Smooth muscle cell (in vitro differentiated cells): ENCODE measurements around the gene CDK3. TPM values are rescaled to one million over a fixed set of nuclear protein-coding genes. Genes with fewer than 3 reads are reported as not detected.

Experiments
- DNase-seq: peaks from one replicate; lab custom pipeline; 2025; ENCODE audit not compliant: unreplicated experiment; lab: John Stamatoyannopoulos, UW
- H2AFZ ChIP-seq: fragments of 200-600 bp; sonication (generic); 2 replicates; pipeline ENCODE4 v1.6.0; 2016; ENCODE audit warnings: antibody characterized with exemption, low read depth, mild to moderate bottlenecking
- H3F3A ChIP-seq: fragments of 200-600 bp; sonication (generic); 2 replicates; pipeline ENCODE4 v1.6.0; 2017; ENCODE audit warnings: antibody characterized with exemption, low read depth
- H3K27ac ChIP-seq: fragments of 200-600 bp; sonication (generic); 2 replicates; pipeline ENCODE4 v1.5.1; 2016; ENCODE audit warnings: low read depth, mild to moderate bottlenecking
- H3K27me3 ChIP-seq: fragments of 200-600 bp; sonication (generic); 2 replicates; pipeline ENCODE4 v1.6.1; 2016; ENCODE audit warnings: low read depth, mild to moderate bottlenecking
- H3K36me3 ChIP-seq: fragments of 200-600 bp; sonication (generic); 2 replicates; pipeline ENCODE4 v1.5.1; 2016; ENCODE audit warnings: low read depth
- H3K4me1 ChIP-seq: fragments of 200-600 bp; sonication (generic); 2 replicates; pipeline ENCODE4 v1.5.1; 2016; ENCODE audit warnings: low read depth
- H3K4me2 ChIP-seq: fragments of 200-600 bp; sonication (generic); 2 replicates; pipeline ENCODE4 v1.6.0; 2016; ENCODE audit warnings: mild to moderate bottlenecking
- H3K4me3 ChIP-seq: fragments of 200-600 bp; sonication (generic); 2 replicates; pipeline ENCODE4 v1.5.1; 2016; ENCODE audit warnings: mild to moderate bottlenecking
- H3K79me2 ChIP-seq: fragments of 200-600 bp; sonication (generic); 2 replicates; pipeline ENCODE4 v1.6.0; 2016; ENCODE audit warnings: low read depth, mild to moderate bottlenecking
- H3K9ac ChIP-seq: fragments of 200-600 bp; sonication (generic); 2 replicates; pipeline ENCODE4 v1.6.0; 2016; ENCODE audit warnings: low read depth
- H3K9me3 ChIP-seq: fragments of 200-600 bp; sonication (generic); replicated peaks from 2 replicates; pipeline ENCODE4 v1.5.1; 2016; ENCODE audit warnings: low read depth
- H4K20me1 ChIP-seq: fragments of 200-600 bp; sonication (generic); 2 replicates; pipeline ENCODE4 v1.6.0; 2016; ENCODE audit warnings: low read depth
- WGBS: methylation state at CpG from one replicate; pipeline ENCODE4 v1.1.7; 2016; ENCODE audit warnings: low lambda C conversion rate; 5-methylcytosine and 5-hydroxymethylcytosine counted together
- polyA plus RNA-seq: library from polyadenylated mRNA; unstranded; fragments of >200 nt; fragmentation: Nextera tagmentation; extraction: Ambion mirVana; gene quantifications from 2 replicates; pipeline ENCODE4 v1.2.1, GENCODE V29; 2016
- total RNA-seq: library from RNA; depleted of rRNA; stranded (reverse); fragments of >200 nt; gene quantifications from 2 replicates; pipeline ENCODE4 v1.2.3, GENCODE V29; 2014
- TF ChIP-seq, protein P1 (sequence below): fragments of 200-600 bp; sonication (generic); IDR thresholded peaks from 2 replicates; pipeline ENCODE4 v1.5.1; 2017; ENCODE audit warnings: borderline replicate concordance, mild to moderate bottlenecking, antibody characterized with exemption; ENCODE audit not compliant: insufficient read depth, poor library complexity, severe bottlenecking

Gene CDK3
- total and polyA plus RNA-seq, 2 experiments from 2014 or later = 1.0 to 3.9 TPM

DNA sequence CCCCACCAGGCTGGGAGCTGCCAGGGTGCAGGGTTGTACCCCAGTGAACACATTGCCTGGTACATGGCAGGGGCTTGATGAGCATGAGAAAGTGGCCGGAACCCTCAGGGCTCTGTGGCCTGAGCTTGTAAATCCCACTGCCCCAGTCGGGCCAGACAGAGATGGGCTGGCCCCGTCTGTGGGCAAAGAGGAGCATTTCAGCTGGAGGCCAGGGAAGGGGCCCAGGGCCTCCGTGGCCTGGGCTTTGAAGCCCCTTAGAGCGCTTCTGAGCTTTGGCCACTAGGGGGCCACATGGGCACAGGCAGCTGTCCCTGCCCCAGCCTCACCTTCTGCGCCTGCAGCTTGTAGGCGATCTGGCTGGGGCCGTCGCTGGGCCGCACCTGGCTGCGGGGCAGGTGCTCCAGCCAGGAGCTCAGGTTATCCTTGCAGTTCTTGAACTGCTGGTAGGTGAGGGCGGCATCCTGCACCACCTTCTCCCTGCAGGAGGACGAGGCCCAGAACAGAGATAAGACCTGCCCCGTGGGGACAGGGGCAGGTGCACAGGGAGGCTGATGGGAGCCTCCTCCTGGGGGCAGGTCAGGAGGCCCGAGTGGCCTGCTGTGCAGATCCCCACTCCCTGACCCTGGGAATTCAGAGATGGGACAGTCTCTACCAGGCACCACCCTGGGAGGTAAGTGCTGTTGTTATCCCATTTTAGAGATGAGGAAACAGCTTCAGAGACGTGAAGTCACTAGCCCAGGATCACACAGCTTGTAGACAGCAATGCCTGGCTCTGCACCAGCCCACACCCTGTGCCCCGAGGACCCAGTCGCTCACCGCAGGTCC is 13.7 kb downstream of the CDK3 start:
- H3K36me3 ChIP-seq = no peaks in the 10 kb centered on the region
- H3K4me1 ChIP-seq = no peaks in the 10 kb centered on the region
- DNase-seq = peak; percentile 16
- H3K79me2 ChIP-seq = no peaks in the 10 kb centered on the region
- H3K27ac ChIP-seq = no peak overlapping the region
- peak overlapping the region; percentile 50 for H2AFZ ChIP-seq
- no peaks in the 10 kb centered on the region for H4K20me1 ChIP-seq
- 30% methylated on average over 19 of the region's 19 CpGs for WGBS
- peak overlapping the region; percentile 31 for H3K4me2 ChIP-seq
- H3K9me3 ChIP-seq = no peaks in the 10 kb centered on the region
- no peaks in the 10 kb centered on the region for H3F3A ChIP-seq
- H3K4me3 ChIP-seq = no peak overlapping the region
- H3K27me3 ChIP-seq = no peaks in the 10 kb centered on the region
- H3K9ac ChIP-seq = no peak overlapping the region
- TF ChIP-seq, protein P1, sequence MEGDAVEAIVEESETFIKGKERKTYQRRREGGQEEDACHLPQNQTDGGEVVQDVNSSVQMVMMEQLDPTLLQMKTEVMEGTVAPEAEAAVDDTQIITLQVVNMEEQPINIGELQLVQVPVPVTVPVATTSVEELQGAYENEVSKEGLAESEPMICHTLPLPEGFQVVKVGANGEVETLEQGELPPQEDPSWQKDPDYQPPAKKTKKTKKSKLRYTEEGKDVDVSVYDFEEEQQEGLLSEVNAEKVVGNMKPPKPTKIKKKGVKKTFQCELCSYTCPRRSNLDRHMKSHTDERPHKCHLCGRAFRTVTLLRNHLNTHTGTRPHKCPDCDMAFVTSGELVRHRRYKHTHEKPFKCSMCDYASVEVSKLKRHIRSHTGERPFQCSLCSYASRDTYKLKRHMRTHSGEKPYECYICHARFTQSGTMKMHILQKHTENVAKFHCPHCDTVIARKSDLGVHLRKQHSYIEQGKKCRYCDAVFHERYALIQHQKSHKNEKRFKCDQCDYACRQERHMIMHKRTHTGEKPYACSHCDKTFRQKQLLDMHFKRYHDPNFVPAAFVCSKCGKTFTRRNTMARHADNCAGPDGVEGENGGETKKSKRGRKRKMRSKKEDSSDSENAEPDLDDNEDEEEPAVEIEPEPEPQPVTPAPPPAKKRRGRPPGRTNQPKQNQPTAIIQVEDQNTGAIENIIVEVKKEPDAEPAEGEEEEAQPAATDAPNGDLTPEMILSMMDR = peak; percentile 95

DNA sequence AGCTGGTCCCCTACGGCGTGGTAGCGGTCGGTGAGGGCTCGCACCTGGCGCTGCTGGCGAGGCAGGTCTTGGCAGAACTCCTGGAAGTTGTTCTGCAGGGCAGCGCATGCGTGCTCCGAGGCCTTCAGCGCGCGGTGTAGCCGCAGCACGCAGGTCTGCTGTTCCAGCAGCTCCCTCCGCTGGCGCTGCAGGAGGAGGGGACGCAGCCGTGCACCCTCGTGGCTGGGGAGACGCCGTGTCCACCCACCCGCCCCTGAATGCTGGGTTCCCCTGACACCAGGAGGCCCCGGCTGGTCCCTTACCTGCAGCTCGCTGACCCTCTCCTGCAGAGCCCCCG is 14.2 kb downstream of the CDK3 start:
- no peak overlapping the region for H3K4me2 ChIP-seq
- 89% methylated on average over 25 of the region's 26 CpGs for WGBS
- no peak overlapping the region for H2AFZ ChIP-seq

DNA sequence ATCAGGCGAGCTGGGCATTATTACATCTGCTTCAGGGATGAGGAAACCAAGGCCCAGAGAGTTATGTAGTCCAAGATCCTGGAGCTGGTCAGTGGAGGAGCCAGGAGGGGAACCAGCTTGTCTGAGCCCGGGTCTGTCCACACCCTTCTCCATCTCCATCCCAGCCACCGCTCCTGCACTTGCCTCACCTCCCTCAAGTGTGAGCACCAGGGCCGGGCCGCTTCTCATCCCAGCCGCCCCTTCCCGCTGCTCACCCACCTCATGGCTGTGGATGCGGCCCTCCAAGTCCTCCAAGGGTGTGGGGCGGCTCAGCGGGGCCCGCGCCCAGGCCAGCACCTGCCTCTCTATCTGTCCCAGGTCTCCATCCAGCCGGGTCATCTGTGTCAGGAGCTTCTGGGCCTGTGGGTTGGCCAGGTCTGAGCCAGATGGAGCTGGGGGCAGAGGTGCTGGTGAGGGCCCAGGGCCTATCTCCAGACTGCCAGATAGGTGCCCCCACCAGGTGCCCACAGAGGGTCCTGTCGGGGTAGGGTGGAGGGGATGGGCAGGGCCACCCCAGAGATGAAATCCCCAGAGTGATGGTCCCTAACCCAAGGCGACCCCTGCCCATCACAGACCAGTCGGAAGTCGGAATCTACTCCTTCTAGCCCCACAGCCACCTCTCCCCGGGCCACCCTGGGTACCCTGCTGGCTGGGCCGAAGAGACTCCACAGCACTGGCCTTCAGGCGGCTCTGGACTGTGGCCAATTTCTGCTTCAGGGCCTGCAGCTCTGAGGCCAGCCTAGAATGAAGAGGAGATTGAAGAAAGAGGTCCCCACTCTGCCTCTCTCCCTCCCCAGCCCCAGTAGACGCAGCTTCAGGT is 17.1 kb downstream of the CDK3 start:
- Histone ChIP-seq H3K4me3 (no peak overlapping the region), H4K20me1 (no peaks in the 10 kb centered on the region), H2AFZ (no peak overlapping the region), H3K4me1 (no peaks in the 10 kb centered on the region), H3K4me2 (no peak overlapping the region), H3K27me3 (no peaks in the 10 kb centered on the region), H3K36me3 (no peaks in the 10 kb centered on the region), H3K79me2 (no peaks in the 10 kb centered on the region), H3K27ac (no peak overlapping the region), H3K9ac (no peak overlapping the region), H3K9me3 (no peaks in the 10 kb centered on the region), H3F3A (no peaks in the 10 kb centered on the region)
- DNase-seq = no peak
- 95% methylated on average over 21 of the region's 21 CpGs for WGBS
- TF ChIP-seq, protein P1 = no peak

More for the DNA sequence above, 14.2 kb downstream of the CDK3 start:
- Histone ChIP-seq H3F3A (no peaks in the 10 kb centered on the region), H3K36me3 (no peaks in the 10 kb centered on the region), H3K9me3 (no peaks in the 10 kb centered on the region), H3K9ac (no peak overlapping the region), H3K4me1 (no peaks in the 10 kb centered on the region), H3K79me2 (no peaks in the 10 kb centered on the region), H4K20me1 (no peaks in the 10 kb centered on the region), H3K27me3 (no peaks in the 10 kb centered on the region), H3K4me3 (no peak overlapping the region), H3K27ac (no peak overlapping the region)
- TF ChIP-seq, protein P1 = no peak
- DNase-seq = no peak
